OCI-LY7 (cell line): Measurements from ENCODE around the gene NTF3.

Source experiments
- CTCF ChIP-seq: fragments of 200-600 bp; sonication (generic); conservative IDR thresholded peaks from 2 replicates; pipeline ENCODE4 v1.5.1; 2014; ENCODE audit warnings: mild to moderate bottlenecking, antibody characterized with exemption, low read length, moderate library complexity, mixed read lengths
- EZH2phosphoT487 ChIP-seq: fragments of 200-600 bp; sonication (generic); IDR thresholded peaks from 2 replicates; pipeline ENCODE4 v1.6.1; 2018; ENCODE audit warnings: low read depth, borderline replicate concordance, mild to moderate bottlenecking, mixed run types, antibody characterized with exemption, low read length, moderate library complexity, mixed read lengths

GRCh38 chr12:5481645-5482044 is 49.7 kb downstream of the NTF3 start:
- TF ChIP-seq CTCF (no peak), EZH2phosphoT487 (no peak)
